OCI-LY3 (cell line): Measurements from ENCODE around the gene CENPK.

Source experiments
- CTCF ChIP-seq: fragments of 200-600, 300-600 bp; sonication (generic); IDR thresholded peaks from 2 replicates; pipeline ENCODE4 v1.5.1; 2014; ENCODE audit warnings: antibody characterized with exemption, low read length, low read depth
- EZH2phosphoT487 ChIP-seq: fragments of 200-600 bp; shearing (Covaris generic); IDR thresholded peaks from 2 replicates; pipeline ENCODE4 v1.6.1; 2018; ENCODE audit warnings: antibody characterized with exemption, mixed run types, low read depth

- no peak for TF ChIP-seq CTCF
- no peak for TF ChIP-seq EZH2phosphoT487
These were observed 6.8 kb downstream of the CENPK start for GRCh38 chr5:65556181-65556580.
